A549 treated with ZK216348 at 1 μM for 4 hours (cell line): ENCODE data around the gene KRT17. TPM values are rescaled to one million over a fixed set of nuclear protein-coding genes. Genes with fewer than 3 reads are reported as not detected.

Experiments
- total RNA-seq: library from RNA; stranded (reverse); fragments of 200-300 nt; extraction: Qiagen RNA extraction; gene quantifications from 5 replicates; pipeline ENCODE4 v1.2.3, GENCODE V29; 2022; ENCODE audit warnings: low read depth

The KRT17 gene
- 0.92 to 1.7 TPM (median 1.0 TPM) in 5 replicates for total RNA-seq

DNA sequence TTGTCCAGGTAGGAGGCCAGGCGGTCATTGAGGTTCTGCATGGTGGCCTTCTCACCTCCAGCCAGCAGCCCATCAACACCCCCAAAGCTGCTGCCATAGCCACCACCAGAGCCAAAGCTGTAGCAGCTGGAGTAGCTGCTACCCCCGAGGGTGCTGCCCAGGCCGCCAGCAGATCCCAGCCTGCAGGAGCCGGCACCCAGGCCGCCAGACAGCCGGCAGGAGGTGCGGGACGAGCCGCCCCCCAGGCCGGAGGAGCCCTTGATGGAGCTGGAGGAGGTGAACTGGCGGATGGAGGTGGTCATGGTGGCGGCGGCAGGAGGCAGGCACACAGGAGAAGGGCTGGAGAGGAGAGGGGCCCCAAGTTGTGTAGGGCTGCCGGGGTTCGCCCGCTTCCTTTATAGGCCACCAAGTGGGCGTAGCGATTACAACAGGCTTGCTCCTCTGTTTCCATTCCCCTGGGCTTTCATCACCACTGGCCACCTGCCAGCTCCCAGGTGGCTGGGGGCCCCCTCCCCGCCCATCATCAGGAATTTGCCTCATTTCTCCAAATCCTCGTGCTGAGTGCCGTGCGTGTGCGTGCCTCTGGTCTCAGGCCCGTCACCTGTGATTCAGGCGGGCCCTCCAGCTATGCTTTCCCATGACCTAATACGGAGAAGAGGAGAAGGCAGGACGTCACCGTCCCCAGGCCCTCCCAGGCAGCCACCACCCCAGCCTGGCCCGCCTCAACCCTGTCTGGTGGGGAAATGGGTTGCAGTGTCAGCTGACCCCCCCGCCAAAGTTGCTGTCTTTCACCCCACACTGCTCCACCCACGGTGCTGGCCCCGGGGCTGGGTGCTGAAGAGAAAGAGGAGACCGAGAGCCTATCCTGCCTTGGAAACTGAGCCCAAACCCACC, at the start of gene KRT17:
TSS of gene KRT17 (minus strand) at position 368 of the 894 bp plus-strand sequence. CDS start at position 302, 66 bp downstream.

GRCh38 chr17:41612376-41613160, 11.8 kb downstream of the KRT17 start, which contains the start of gene KRT16:
KRT16 (minus strand) TSS chr17:41612767; CDS start chr17:41612688, 79 bp downstream.

DNA sequence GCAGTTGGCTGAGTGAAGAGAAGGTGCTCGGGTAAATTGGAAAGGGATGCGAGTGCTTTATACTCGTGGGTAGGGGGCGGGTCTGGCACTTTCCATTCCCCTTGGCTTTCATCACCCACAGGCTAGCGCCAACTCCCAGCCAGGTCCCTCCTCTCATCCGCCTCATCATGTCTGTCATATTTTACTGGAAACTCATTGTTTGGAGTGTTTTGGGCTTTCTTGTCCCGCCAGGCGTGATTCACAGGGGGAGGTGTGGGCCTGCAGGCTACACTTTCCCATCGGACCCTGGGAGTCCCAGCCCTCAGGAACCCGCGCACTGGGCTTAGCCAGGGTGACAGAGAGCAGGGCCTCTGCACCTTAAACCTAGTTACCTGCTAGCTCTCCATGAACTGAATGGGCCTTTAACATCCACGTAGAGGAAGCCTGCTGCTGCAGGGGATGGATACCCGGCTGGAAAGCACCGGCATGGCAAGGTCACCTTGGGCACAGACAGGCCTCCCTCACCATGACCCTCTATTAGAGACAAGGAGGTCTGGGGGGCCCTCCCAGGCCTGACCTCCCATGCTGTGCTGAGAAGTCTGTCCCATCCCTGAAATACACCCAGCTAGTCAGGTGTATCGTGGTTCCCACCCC, 37.4 kb downstream of the KRT17 start, which contains the start of gene KRT14:
TSS of gene KRT14 (minus strand) at position 33 of the 633 bp plus-strand sequence. CDS start 61 bp downstream, outside the sequence.

GRCh38 chr17:41571561-41572434, 52.6 kb downstream of the KRT17 start, which contains the start of gene KRT9:
KRT9 (minus strand) TSS chr17:41572059; CDS start chr17:41571992, 67 bp downstream.

Other genes starting within 250 kb of the KRT17 start
- 0.20 to 0.78 TPM (median 0.31 TPM) in 5 replicates for gene KRT34, start 242.3 kb downstream of the KRT17 start, total RNA-seq
- gene KRT31, start 227.0 kb downstream of the KRT17 start, total RNA-seq, result not detected in 5 replicates
- not detected in 5 replicates for gene KRT37, start 200.0 kb downstream of the KRT17 start, total RNA-seq
- not detected in 5 replicates for gene KRT38, start 183.6 kb downstream of the KRT17 start, total RNA-seq
- not detected in 5 replicates for gene KRT32, start 157.2 kb downstream of the KRT17 start, total RNA-seq
- gene KRT35, start 143.4 kb downstream of the KRT17 start, total RNA-seq, result not detected in 5 replicates
- not detected in 5 replicates for gene KRT36, start 134.7 kb downstream of the KRT17 start, total RNA-seq
- 0.21 to 0.28 TPM in 2 of 5 replicates, not detected in the others for gene KRT13, start 119.0 kb downstream of the KRT17 start, total RNA-seq
- 3.1 to 5.1 TPM (median 4.0 TPM) in 5 replicates for gene KRT15, start 105.7 kb downstream of the KRT17 start, total RNA-seq
- 32.9 to 64.6 TPM (median 54.2 TPM) in 5 replicates for gene KRT19, start 96.3 kb downstream of the KRT17 start, total RNA-seq
- gene KRT9, start 52.5 kb downstream of the KRT17 start, total RNA-seq, result not detected in 5 replicates
- gene KRT14, start 37.7 kb downstream of the KRT17 start, total RNA-seq, result 0.08 to 0.15 TPM (median 0.14 TPM) in 3 of 5 replicates, not detected in the others
- gene KRT16, start 11.8 kb downstream of the KRT17 start, total RNA-seq, result 0.38 to 1.2 TPM (median 0.89 TPM) in 5 replicates
- gene EIF1, start 64.3 kb upstream of the KRT17 start, total RNA-seq, result 1,212 to 1,763 TPM (median 1,340 TPM) in 5 replicates
- not detected in 5 replicates for gene GAST, start 87.8 kb upstream of the KRT17 start, total RNA-seq
- gene HAP1, start 110.1 kb upstream of the KRT17 start, total RNA-seq, result 1.1 to 1.8 TPM (median 1.5 TPM) in 5 replicates
- 60.0 to 143 TPM (median 119 TPM) in 5 replicates for gene JUP, start 162.1 kb upstream of the KRT17 start, total RNA-seq
- gene P3H4, start 187.4 kb upstream of the KRT17 start, total RNA-seq, result 23.0 to 39.6 TPM (median 35.6 TPM) in 5 replicates
- 70.3 to 122 TPM (median 105 TPM) in 5 replicates for gene FKBP10, start 188.4 kb upstream of the KRT17 start, total RNA-seq
- gene NT5C3B, start 211.7 kb upstream of the KRT17 start, total RNA-seq, result 105 to 121 TPM (median 107 TPM) in 5 replicates
- gene KLHL10, start 213.2 kb upstream of the KRT17 start, total RNA-seq, result 0.07 to 0.19 TPM (median 0.14 TPM) in 3 of 5 replicates, not detected in the others
- gene KLHL11, start 240.8 kb upstream of the KRT17 start, total RNA-seq, result 1.9 to 4.3 TPM (median 2.5 TPM) in 5 replicates